Measurements from ENCODE around the gene SH3GL2.

- no peak for TF ChIP-seq CTCF (optimal IDR thresholded peaks at IDR 0.05 in 1 of 3, IDR thresholded peaks at IDR 0.05 in 1 of 3, conservative IDR thresholded peaks at IDR 0.05 in 1 of 3; ENCODE audit: extremely low read depth in 1 of 3, insufficient read depth in 2 of 3, low read length in 3 of 3)
- TF ChIP-seq EZH2 (IDR thresholded peaks at IDR 0.05; ENCODE audit: low read length) = no peak
Observed at GRCh38 chr9:17625644-17626388, 47.0 kb downstream of the SH3GL2 start.
